Stimulated activated CD4-positive, alpha-beta T cell treated with anti-CD3 and anti-CD28 coated beads, Interleukin-12 subunit alpha, Interleukin-12 subunit beta, amount 100 ng/mL, for 4 hours (primary cell): ENCODE data around the gene LRRC4C.
"Not testable (repeated sequence)": the region's sequence is repeated elsewhere in the genome, so short reads cannot be mapped to it uniquely, and the experiment has no call there.

Experiments
- DNase-seq: peaks from one replicate; pipeline ENCODE4 v3.0.0-alpha.2; 2020

The LRRC4C gene

DNA sequence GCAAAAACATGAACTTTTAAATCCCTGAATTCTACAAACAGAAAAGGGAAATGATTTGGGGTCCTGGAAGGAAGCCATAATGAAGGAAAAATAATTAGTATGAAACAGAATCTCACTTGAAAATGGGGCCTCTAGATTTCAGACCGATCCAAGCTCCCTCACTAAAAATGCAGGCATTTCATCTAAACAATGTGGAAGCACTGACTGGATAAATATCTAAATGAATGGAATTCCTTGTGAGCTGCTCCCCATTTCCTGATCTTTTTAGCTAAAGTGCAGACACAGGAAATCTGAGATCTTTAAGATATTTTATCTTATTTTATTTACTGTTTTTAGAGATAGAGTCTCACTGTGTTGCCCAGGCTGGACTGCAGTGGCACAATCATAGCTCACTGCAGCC lies 1255.8 kb downstream of the LRRC4C start:
- no peak for DNase-seq

DNA sequence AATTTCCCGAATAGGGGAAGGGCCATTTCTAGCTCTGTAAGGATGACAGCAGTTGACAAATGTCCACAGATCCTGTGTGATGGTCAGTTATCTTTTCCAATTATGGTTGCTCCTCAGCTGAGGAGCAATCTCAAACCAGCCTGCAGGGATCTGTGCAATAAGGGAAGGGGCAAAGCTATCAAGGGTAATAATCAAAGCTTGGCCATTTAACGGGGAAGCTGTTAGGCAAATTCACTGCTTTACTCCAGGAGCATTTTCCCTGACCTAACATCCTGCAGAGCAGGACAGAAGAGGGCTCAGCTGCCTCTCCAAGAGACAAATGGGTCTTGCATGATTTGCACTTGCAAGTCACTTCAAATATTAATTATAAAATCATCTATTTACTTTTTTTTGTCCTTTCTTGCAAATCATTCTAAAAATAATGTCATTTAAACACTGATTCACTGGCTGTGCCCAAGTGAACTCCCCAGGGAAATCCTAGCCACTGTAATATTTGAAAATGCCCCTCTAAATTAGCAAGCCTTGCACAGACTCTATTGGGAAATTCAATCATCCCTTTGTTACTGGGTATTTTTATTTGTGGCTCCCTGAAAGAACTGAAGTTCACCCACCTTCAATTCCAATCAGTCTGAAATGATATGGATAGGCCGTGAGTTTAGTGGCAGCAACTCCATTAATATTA lies 1256.7 kb downstream of the LRRC4C start:
- no peak for DNase-seq

DNA sequence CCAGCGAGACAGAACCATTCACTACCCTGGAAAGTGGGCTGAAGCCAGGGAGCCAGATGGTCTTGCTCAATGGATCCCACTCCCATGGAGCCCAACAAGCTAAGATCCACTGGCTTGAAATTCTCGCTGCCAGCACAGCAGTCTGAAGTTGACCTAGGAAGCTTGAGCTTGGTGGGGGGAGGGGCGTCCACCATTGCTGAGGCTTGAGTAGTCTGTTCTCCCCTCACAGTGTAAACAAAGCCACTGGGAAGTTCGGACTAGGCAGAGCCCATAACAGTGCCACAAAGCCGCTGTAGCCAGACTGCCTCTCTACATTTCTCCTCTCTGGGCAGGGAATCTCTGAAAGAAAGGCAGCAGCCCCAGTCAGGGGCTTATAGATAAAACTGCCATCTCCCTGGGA lies 1266.9 kb downstream of the LRRC4C start:
- DNase-seq: not testable (repeated sequence)

DNA sequence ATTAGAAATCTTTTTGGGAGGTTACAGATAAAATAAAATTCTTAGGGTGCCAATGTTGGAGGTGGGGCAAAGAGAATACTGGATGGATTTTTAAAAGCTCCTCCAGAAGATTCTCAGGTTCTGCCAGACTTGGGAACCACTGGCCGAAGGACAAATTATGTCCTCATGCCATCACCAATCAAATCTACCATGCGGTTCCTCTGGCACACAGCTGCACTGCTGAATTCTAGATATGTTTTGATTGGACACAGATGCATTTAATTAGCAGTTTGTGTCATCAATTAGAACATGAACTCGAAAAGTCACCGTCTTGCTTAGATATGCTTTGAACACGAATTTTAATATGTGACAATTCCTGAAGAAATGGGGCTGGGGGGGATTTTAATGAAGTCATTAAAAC lies 1269.2 kb downstream of the LRRC4C start:
- no peak for DNase-seq

DNA sequence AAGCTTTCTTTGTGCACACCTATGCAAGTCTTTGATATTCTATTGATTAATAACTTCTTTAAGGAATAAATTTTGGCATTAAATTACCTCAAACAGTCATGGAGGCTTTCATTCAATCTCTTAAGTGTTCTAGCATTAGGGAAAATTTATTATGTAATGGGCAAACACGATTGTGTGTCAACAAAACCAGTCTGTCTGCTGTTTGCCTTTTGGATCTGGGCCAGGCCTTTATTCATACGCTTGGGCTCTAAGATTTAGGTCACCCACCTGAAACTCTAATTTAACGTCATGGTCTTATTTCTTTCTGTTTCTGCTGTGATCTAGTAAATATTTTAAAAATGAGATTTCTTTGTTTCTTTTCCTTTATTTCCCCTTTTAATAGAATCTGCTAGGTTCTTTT lies 1270.6 kb downstream of the LRRC4C start:
- no peak for DNase-seq

DNA sequence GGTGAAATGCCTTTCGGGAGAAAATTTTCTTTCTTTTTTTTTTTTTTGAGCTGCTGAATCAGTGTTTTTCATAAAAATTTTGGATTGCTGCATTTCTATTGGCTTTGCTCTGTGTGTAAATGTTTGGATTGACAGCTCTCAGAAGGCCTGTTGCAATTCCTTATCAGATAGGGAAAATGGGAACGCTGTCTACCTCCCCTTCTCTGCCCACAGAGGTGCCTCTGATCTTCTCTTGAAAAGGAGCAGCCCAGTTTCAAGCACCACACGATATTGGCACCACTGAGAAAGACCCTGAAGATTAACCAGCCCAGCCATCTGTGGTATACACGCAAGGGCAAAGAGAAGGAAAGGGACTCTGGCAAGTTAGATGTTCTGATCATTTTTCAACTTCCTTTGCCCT lies 1272.2 kb downstream of the LRRC4C start:
- DNase-seq: no peak

DNA sequence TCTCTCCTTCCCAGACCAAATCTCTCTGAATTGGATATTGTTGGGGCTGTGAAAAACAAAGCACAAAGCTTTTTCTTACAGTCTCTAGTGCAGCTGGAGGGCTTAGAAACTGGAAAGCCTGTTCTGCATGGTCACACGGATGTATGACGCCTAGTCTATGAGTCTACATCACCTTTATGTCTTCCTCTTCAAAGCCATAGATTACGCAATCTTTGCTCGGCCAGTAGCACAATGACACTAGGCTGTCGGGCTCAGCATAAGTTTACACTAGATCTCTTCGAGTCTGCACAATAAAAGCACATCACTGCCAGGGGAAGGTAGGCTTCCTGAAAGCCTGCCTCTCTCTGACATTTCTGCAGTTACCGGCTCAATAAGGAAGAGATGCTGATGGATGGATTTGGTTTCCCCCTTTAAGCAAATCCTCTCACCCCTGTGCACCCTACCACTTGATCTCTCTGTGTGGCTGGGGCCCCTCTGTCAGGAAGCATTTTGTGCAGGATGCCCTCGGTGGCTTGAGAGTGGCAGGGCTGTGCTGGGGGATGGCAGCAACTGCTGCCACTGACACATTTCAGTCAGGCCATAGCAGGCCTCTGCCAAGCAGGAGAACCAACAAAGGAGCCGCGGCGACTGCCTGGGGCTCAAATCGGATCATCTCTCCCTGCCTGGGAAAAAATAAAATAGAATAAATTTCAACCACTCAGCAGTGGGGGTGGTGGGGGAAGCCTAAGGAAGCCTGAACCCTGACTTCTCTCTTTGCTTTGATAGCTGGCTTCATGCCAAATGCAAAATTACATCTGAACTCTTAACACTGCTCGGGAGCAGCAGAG lies 1272.8 kb downstream of the LRRC4C start:
- DNase-seq: no peak

DNA sequence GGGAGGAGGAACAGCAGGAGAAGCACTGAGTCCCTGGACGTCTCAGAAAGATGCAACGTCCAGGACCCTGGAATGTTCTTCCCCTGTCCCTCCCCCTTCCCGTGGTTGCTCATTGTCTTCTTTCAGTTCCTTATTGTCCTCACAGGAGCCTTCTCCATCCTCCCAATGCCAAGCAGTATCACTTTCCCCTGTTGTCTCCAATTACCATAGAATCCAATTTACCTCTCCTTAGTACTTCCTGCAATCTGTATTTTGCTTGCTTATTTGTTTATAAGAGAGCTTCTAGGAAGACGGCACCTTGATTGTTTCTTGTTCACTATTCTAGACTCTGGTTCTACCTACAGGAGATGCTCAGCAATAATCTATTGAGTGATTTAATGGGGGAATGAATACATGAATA lies 1273.7 kb downstream of the LRRC4C start:
- DNase-seq: no peak

DNA sequence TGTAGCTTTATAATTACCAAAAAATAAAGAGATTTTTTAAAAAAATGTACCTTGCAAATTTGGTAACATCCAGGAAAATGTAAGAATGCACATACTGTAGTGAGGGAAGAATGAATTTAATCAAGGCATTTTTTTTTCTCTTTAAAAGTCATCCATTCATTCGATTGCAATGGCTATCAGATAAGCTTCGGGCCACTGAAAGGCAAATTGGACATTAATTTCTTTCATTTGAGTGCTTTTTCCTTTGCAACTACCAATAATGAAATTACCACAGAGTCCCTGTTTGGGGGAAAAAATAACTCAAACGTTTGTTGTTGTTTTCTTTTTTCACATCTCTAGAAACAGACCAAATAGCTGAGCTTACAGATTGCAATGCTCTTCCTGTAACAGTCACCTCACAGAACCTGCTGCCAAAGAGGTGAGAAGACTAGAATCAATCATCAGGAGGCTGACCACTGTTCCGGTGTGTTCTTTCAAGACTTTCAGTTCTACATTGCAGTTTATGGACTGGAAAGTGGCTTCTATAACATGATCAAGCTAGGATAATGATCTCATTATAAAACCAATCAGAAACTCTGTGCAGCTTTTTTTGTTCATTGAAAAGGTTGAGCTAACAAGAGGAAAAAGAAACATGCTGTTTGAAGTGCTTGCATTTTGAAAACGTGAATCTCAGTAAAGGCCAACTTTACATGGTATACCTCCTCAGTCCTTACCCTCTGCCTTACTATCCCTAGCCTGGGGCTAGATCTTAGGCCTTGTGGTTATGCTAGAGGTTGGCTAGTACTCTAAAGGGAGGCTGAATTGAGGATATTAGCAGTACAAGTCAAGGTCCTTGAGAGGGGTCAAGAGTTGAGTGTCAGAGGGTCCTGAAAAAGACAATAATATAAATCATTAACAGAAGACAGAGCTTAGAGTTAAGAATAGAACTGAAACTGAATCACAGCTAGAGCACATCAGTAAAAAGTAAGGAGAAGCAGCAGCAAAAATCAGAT lies 1276.1 kb downstream of the LRRC4C start:
- DNase-seq: no peak

DNA sequence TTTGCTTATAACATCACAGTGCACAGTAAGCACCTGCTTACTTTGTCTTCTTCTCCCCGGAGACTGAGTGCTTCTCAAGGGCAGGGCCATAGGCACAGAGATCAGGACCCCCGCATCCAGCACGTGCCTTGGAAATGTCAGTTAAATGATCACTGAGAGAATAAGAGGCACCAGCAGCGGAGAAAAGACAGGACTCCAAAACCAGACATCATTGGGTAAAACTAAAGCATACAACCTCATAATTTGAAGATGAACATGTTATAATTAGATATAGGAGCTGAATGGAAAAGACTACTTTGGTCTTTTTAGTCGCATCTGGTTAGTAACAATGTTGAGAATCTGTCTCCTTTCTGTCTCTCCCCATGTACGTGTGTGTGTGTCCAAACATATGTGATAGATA lies 1279.9 kb downstream of the LRRC4C start:
- no peak for DNase-seq

DNA sequence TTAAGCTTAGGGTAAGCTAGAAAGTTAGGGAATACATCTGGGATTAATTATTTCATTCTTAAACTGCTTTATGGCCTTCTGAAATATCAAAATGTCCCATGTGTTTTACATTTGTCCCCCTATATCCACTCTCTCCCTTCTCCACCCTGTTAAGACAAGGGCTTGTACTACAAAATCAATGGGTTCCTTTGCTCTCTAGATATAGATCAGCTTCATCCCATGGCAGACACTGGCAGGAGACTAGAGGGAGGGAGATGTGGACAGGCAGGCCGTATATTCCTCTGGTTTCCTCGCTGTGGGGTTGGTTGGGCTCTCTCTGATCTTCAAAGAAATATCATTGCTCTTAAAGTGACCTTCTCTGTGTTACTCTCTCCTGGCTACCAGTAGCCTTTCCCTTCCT lies 1281.0 kb downstream of the LRRC4C start:
- no peak for DNase-seq

DNA sequence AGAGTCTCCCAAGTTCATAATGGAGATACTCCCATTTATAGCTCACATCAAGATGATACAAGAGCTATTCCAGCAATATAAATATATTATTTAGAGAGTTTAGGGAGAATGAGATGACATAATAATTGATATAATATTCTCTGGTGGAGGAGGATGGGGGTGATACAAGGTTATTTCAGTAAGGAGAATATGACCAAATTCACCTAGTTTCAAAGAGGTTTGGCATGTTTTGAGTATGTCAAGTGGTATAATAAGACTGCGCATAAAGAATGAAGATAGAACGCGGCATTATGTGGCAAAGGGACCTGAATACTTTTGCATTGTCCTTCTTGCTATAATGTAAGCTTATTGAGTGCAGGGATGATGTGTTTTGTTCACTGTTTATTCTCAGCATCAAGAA lies 1283.5 kb downstream of the LRRC4C start:
- DNase-seq: no peak

DNA sequence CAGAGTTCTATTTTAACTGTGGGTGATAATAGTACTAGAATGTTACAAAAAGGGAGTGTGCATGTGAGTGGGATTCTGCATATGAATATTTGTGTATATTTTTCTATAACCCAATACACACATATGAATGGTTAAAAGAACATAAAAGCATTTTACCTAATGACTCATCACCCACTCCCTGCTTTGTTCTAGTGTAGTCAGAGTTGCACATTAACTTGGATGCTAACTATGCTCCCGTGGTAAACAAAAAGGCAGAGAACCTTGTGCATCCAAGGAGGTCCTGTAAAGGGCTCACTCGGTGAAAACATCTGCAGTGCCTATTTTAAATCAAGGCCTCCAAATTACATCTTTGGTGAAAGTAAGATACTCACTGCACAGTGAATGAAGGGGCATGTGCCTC lies 1289.4 kb downstream of the LRRC4C start:
- no peak for DNase-seq

DNA sequence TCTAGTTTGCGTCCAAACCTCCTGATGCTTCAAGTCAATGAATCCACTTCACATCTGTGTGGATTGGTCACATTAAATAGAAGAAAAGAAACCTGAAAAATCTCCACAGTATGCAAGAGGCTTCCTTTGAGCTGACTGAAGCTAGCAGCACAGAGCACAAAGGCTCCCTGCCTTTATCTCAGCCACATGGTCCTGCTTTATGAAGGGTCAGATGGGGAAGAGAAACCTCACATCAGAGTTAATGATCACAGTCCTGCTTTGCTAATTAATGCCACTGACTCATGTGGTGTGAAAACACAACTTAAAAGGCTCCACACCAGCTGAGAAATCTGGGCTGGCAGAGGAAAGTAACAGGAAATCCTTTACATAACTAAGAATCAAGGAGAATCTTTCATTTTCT lies 1291.0 kb downstream of the LRRC4C start:
- no peak for DNase-seq

DNA sequence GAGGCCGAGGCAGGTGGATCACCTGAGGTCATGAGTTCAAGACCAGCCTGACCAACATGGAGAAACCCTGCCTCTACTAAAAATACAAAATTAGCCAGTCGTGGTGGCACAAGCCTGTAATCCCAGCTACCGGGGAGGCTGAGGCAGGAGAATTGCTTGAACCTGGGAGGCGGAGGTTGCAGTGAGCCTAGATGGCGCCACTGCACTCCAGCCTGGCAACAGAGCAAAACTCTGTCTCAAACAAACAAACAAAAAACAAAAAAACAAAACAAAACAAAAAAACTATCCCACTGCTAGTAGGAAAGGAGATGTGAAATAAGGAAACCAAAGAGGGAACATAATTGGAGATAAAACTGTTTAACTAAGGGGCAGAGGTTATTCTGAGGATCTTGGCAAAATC lies 1291.6 kb downstream of the LRRC4C start:
- not testable (repeated sequence) for DNase-seq

DNA sequence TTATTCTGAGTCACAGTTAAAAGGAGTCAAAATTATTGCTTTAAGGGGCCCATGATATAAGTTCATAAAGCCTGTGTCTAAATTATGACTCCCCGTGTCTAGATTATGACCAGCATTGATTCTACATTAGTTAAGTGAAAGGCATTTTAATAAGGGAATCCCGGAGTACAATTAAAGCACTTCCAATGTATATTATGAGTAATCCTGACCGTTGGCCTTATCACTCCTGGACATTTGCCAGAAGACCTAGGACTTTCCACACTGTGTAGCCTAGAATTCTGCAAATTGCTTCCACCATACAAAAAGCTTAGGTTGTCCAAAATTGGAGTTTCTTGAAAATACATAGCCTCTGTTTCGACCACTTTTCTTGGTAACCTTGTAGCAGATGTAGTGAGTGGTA lies 1292.6 kb downstream of the LRRC4C start:
- DNase-seq: no peak

DNA sequence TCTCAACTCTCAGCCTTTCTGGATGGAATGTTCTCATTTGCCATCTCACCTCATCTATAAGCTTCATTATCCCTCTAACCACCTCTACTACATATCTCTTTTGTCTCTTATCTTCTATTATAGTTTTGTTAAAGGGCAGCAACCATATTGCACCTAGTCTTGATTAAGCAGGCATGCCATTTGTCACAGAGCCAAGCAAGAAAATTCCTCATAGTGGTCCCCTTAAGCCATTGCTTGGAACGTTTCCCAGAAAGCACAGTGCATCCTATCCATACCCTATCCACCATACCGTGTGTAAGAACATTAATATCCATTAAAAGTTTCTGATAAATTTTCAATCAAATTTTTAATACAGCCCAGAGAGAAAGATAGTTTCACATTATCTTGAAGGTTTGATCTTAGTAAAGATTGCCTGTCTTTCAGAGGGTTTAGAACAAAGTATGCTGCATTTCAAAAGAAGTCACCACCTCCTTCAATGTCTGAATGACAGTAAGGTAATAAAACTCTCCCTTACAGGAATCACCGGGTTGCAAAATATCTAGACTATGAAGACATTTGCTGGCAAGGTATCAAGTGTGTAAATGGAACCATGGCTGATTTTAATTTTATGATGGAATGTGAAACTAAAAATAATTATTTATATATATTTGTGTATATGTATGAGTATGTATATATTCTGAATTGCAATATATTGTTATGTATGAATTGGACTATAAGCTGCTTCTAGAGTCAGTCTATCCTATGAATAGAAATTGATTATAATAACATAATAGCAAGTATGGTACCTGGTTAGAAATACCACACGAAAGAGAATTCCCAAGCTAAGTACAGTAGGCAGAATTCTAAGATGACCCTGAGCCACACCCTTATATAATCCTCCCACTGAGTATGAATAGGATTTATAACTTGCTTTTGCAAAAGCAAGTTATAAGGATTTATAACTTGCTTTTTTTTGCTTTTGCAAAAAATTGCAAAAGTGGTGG lies 1296.3 kb downstream of the LRRC4C start:
- DNase-seq: no peak

DNA sequence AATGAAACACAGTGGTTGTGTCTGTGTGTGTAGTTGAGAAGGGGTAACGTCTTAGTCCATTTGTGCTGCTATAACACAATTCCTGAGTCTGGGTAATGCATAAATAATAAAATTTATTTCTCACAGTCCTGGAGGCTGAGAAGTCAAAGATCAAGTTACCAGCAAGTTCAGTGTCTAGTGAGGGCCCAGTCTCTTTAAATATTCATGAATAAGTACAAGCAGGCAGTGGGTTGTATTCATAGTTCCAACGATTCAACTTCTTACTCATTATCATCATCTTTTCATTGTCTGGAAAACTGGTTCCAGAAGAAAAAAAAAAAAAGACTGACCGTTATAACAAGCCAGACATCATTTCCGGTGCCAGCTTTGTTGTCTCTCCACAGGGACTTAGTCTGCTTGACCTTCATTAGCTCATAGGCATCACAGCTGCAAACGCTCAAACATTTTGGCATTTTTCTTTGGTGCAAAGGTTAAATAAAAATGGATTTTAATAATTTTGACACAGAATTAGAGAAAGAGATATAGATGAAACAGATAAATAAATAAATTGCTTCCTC lies 1297.5 kb downstream of the LRRC4C start:
- DNase-seq: no peak

DNA sequence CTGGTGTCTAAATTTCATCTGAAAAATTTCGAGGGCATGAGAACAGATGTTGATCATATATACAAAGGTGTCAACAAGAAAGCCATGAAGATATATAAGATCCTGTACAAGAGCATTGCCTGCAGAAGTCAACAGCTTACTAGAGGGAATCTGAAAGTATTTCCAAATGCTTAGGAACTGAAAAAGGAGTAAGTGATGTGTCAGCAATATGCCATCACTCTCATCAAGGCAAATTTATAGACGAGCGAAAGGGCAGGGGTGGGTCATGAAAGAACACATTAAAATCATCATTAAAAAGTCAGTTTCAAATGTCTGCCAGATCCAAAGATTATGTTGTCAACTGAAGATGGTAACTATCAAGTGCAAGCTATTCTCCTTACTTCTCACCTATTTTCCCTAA lies 1299.0 kb downstream of the LRRC4C start:
- no peak for DNase-seq

DNA sequence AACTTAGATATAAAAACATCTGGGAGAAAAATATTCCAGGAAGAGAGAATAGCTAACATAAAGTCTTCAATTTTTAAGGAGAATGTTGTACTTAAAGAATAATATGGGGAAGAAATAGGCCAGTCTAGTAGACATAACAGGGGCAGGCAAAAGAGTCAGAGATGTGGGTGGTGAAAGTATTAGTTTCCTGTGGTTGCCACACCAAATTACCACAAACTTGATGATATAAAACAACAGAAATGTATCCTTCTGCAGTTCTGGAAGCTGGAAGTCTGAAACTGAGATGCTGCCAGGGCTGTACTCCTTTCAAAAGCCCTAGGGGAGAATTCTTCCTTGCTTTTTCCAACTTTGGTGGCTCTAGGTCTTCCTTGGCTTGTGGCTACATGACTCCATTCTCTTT lies 1309.7 kb downstream of the LRRC4C start:
- DNase-seq: no peak

DNA sequence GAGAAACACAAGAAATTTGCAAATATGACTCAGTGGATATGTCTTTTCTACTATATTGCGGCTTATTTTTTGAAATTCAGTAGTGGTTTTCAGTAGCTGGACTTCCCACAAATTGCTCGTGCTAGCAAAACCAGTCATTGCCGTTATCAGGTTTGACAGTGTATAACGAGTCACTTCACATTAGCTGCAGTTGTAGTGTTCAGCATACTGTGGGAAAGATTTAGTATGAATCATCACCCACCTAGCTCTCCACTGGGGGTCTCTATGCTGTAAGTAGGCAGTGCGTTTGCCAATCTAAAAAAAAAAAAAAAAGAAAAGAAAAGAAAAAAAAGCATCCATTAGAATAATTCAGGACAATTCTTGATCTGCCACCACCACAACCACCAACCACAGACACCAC lies 1318.9 kb downstream of the LRRC4C start:
- DNase-seq: no peak

DNA sequence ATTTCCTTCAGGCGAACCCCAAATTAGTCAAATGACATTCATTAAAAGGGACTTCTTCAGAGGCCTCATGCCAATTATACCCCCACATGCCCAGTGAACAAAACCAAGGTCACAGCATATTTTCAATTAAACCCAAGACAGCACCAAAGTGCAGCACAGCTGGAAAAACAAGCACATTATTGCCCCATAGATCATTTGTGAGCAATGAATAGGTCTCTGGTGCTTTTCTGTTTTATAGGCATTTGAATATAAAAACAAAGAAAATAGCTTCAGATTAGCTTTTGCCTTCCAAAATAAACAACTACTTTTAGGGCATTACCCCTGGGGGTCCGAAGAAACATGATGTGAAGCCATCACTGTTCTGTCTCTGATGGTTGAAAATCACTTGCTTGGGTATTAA lies 1319.9 kb downstream of the LRRC4C start:
- no peak for DNase-seq
